Psoas muscle (tissue), 8 donors: ENCODE data around the gene WDR64. TPM values are rescaled to one million over a fixed set of nuclear protein-coding genes. Genes with fewer than 3 reads are reported as not detected.

Experiments used
- ATAC-seq, 4 donors: fragments of 200-7000 bp; cut with Tn5 transposase; one replicate each; pipeline ENCODE4 v1.9.1; 2020; ENCODE audit warnings: moderate library complexity in 3 of 4, mild to moderate bottlenecking in 2 of 4
- DNase-seq, 2 donors: peaks; one replicate each; pipeline ENCODE4 v3.0.0-alpha.2; 2020
- H3K27ac ChIP-seq: fragments of 200-600 bp; one replicate; pipeline ENCODE4 v1.8.0; 2022
- H3K27me3 ChIP-seq, 3 donors: fragments of 200-600 bp in 1 of 3; one replicate each; pipeline versions ENCODE4 v1.6.1 to v1.8.0; 2013 to 2022; ENCODE audit warnings: low read length in 2 of 3, mild to moderate bottlenecking in 2 of 3, moderate library complexity in 1 of 3; ENCODE audit not compliant: insufficient read depth in 3 of 3
- H3K36me3 ChIP-seq, 2 donors: fragments of 200-600 bp in 1 of 2; one replicate each; pipeline versions ENCODE4 v1.6.1 to v1.8.0; 2013 to 2022; ENCODE audit warnings: low read depth in 1 of 2, mild to moderate bottlenecking in 1 of 2, moderate library complexity in 1 of 2; ENCODE audit not compliant: insufficient read depth in 1 of 2
- H3K4me1 ChIP-seq: fragments of 200-600 bp; one replicate; pipeline ENCODE4 v1.8.0; 2022
- H3K4me3 ChIP-seq: fragments of 200-600 bp; one replicate; pipeline ENCODE4 v1.8.0; 2022; ENCODE audit warnings: mild to moderate bottlenecking
- H3K9me3 ChIP-seq: fragments of 200-600 bp; one replicate; pipeline ENCODE4 v1.8.0; 2022
- WGBS, 3 donors: extraction: QIAGEN DNeasy Blood & Tissue Kit; methylation state at CpG; one replicate each; pipeline versions ENCODE4 v1.1.6 to v1.1.7; 2013; 5-methylcytosine and 5-hydroxymethylcytosine counted together
- intact Hi-C, 2 donors: fragments of 100-400 bp; cut with DNase I; formaldehyde crosslinking; loops; one replicate each; pipeline versions ENCODE4 v1.11.0 to v1.14.2; 2022
- polyA plus RNA-seq, 3 donors: library from polyadenylated mRNA; stranded (reverse); fragments of 200-250 nt; gene quantifications; one replicate each; pipeline ENCODE4 v1.2.3, GENCODE V29; 2013
- total RNA-seq, 4 donors: library from RNA; stranded (reverse); fragmentation: NEBNext Ultra II Directional in 2 of 4; extraction: Animal tissue kit (Norgen Biotek cat#: 25700) in 2 of 4; gene quantifications; one replicate each; pipeline versions ENCODE4 v1.2.1 to v1.2.4, GENCODE V29; 2021 to 2023
- TF ChIP-seq, protein P1 (sequence below): fragments of 200-600 bp; IDR thresholded peaks from one replicate; pipeline ENCODE4 v1.8.0; 2022; ENCODE audit warnings: antibody characterized with exemption
- donor health status: healthy with polysubstance abuse.
- donor health status: DM: no; HTN: no; CAD: no; lungs with moderate emphysema.
- donor health status: Bipolar disorder and iron deficiency.
- donor health status: healthy.
- donor health status: DM: yes; HTN: yes; CAD: no.
- donor health status: DM: no; HTN: no; CAD: no.
- donor health status: DM: no; HTN: no; CAD: no.
- donor health status: DM: yes; HTN: yes; CAD: no.

WDR64 gene
- total and polyA plus RNA-seq, 7 donors: not detected

DNA sequence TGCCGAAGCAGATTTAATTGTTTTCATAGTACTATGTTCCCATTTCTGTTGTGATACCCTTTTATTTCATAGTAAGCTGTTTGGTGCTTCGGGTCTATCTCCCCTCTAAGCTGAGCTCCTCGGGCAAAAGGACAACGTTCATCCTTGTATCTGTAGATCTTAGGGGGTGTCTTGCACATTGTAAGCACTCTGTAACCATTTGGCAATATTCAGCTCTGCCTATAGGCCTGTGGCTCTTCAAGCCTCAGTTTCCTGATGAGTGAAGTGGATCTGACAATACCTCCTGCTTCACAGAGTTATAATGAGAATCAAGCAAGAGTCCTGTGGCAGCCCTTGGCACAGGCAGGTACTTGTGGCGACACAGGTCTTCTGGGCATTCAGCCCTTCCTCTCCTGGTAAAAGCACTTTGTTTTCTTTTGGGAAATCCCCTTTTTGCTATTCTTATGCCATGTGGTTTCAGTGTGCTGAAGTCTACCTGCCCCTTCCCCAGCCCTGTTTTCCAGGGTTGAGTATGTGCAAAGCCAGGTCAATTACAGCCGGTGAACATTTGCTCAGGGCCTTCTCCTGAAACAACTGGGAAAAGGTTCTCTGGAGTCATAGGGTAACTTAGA lies 187.4 kb downstream of the WDR64 start:
- DNase-seq (no peak), ATAC-seq (no peak)
- Histone ChIP-seq H3K36me3 (no peaks in the 10 kb centered on the region), H3K4me1 (no peaks in the 10 kb centered on the region), H3K27me3 (no peaks in the 10 kb centered on the region), H3K27ac (no peak overlapping the region), H3K9me3 (no peaks in the 10 kb centered on the region), H3K4me3 (no peak overlapping the region)
- WGBS, 3 donors: 80 to 95% (median 94%) methylated on average over 6 of the region's 6 CpGs
- intact Hi-C loops: no loop called here
- TF ChIP-seq, protein P1, sequence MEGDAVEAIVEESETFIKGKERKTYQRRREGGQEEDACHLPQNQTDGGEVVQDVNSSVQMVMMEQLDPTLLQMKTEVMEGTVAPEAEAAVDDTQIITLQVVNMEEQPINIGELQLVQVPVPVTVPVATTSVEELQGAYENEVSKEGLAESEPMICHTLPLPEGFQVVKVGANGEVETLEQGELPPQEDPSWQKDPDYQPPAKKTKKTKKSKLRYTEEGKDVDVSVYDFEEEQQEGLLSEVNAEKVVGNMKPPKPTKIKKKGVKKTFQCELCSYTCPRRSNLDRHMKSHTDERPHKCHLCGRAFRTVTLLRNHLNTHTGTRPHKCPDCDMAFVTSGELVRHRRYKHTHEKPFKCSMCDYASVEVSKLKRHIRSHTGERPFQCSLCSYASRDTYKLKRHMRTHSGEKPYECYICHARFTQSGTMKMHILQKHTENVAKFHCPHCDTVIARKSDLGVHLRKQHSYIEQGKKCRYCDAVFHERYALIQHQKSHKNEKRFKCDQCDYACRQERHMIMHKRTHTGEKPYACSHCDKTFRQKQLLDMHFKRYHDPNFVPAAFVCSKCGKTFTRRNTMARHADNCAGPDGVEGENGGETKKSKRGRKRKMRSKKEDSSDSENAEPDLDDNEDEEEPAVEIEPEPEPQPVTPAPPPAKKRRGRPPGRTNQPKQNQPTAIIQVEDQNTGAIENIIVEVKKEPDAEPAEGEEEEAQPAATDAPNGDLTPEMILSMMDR: no peak

DNA sequence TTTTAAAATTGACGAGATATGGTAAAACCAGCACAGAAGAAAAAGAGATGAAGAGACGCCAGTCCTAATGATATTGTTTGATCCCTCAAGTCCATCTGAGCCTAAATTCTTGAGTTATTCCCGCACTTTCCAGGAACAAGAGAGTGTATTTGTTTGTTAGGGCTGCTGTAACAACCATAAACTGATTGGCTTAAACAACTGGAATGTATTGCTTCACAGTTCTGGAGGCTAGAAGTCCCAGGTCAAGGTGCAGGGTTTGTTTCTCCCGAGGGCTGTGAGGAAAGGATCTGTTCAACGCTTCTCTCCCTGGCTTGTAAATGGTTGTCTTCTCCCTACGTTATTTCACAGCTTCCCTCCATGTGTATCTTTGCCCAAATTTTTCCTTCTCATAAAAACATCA lies 188.1 kb downstream of the WDR64 start:
- TF ChIP-seq, protein P1: no peak
- Histone ChIP-seq H3K4me3 (no peak overlapping the region), H3K9me3 (no peaks in the 10 kb centered on the region), H3K4me1 (no peaks in the 10 kb centered on the region), H3K36me3 (no peaks in the 10 kb centered on the region), H3K27me3 (no peaks in the 10 kb centered on the region), H3K27ac (no peak overlapping the region)
- DNase-seq (no peak), ATAC-seq (no peak)
- WGBS, 3 donors: 74 to 85% (median 78%) methylated on average over 6 of the region's 6 CpGs
- intact Hi-C loops: loop anchor here (10.0 kb wide), 3 partner anchors 195 to 325 kb away; partner anchors contain the start of genes CHML (in 1 of the 2), FH (in 1 of the 2), KMO (in 1 of the 2) and OPN3 (in 1 of the 2)

DNA sequence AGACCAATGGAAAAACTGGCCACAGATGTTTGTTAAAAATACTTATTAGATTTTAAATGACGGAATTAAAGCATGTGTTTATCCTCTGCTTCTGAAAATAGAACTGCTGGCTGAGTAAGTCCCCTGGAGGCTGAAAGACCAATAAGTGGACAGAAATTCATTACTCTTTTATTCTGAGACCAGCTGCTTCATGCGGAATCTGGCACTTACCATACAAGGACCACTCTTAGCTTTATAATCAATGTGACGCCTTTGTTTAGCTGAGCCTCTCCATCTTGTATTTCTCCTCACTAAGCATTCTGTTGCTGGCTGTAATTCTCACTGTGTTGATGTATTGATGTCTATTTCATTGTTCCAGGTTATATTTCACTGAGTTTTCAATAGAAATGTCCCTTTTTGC lies 189.6 kb downstream of the WDR64 start:
- 46 to 64% (median 53%) methylated on average over 3 of the region's 3 CpGs for WGBS, 3 donors
- no peaks in the 10 kb centered on the region for H3K27me3 ChIP-seq
- TF ChIP-seq, protein P1: no peak
- DNase-seq (no peak), ATAC-seq (no peak)
- H3K36me3 ChIP-seq: no peaks in the 10 kb centered on the region
- no peaks in the 10 kb centered on the region for H3K4me1 ChIP-seq
- no peak overlapping the region for H3K4me3 ChIP-seq
- no peak overlapping the region for H3K27ac ChIP-seq
- intact Hi-C loops: loop anchor here (10.0 kb wide), 3 partner anchors 197 to 327 kb away; partner anchors contain the start of genes CHML (in 1 of the 2), FH (in 1 of the 2), KMO (in 1 of the 2) and OPN3 (in 1 of the 2)
- H3K9me3 ChIP-seq: no peaks in the 10 kb centered on the region

DNA sequence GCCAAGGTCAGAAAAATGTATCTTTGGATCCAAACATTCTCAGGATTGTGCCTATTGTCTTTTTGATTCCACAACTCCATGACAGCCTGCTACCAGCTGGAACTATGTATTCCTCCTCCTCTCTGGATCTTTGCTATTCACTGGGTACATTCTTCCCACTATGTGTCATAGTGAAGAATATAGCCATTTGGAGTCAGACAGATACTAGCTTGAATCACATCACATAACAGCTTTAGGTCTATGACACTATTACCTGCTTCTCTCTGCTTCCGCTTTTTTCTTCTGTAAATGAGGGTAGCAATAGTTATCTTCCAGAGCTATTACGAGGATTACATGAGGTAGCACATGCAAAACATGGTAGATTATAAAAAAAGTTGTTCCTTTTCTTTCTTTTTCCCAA lies 190.5 kb downstream of the WDR64 start:
- H3K27me3 ChIP-seq: no peaks in the 10 kb centered on the region
- intact Hi-C loops: loop anchor here (10.0 kb wide), 3 partner anchors 198 to 328 kb away; partner anchors contain the start of genes CHML (in 1 of the 2), FH (in 1 of the 2), KMO (in 1 of the 2) and OPN3 (in 1 of the 2)
- no peak overlapping the region for H3K27ac ChIP-seq
- H3K36me3 ChIP-seq: no peaks in the 10 kb centered on the region
- no peak overlapping the region for H3K4me3 ChIP-seq
- no peaks in the 10 kb centered on the region for H3K4me1 ChIP-seq
- TF ChIP-seq, protein P1: no peak
- DNase-seq: no peak
- H3K9me3 ChIP-seq: no peaks in the 10 kb centered on the region
- WGBS, 3 donors: 77 to 85% (median 84%) methylated on average over 2 of the region's 2 CpGs
- peak; percentile 79 to 93 (median 84) for ATAC-seq
